Measurements from ENCODE around the gene POSTN.

DNA sequence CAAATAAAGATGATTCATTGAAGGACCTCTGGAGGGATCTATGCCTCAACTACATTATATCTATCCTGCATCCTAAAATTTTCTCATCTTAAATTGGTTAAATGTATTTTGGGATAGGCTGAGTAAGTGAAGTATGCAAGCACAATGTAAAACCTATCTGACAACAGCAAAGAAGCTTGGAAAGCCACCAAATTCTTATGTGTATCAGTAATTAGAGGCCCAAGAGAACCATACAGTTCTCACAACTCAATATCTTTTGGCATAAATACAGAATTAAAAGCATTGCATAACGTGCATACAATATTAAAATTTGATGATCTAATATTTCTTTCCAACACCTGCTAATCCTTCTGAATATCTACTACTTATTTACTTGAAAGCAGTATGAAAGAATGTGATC, 13.0 kb downstream of the POSTN start:
- TF ChIP-seq, protein P1, sequence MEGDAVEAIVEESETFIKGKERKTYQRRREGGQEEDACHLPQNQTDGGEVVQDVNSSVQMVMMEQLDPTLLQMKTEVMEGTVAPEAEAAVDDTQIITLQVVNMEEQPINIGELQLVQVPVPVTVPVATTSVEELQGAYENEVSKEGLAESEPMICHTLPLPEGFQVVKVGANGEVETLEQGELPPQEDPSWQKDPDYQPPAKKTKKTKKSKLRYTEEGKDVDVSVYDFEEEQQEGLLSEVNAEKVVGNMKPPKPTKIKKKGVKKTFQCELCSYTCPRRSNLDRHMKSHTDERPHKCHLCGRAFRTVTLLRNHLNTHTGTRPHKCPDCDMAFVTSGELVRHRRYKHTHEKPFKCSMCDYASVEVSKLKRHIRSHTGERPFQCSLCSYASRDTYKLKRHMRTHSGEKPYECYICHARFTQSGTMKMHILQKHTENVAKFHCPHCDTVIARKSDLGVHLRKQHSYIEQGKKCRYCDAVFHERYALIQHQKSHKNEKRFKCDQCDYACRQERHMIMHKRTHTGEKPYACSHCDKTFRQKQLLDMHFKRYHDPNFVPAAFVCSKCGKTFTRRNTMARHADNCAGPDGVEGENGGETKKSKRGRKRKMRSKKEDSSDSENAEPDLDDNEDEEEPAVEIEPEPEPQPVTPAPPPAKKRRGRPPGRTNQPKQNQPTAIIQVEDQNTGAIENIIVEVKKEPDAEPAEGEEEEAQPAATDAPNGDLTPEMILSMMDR (IDR thresholded peaks at IDR 0.05 in 4 of 5, conservative IDR thresholded peaks at IDR 0.05 in 1 of 5): no peak
- TF ChIP-seq POLR2A (IDR thresholded peaks at IDR 0.05): no peak
